Measurements from ENCODE around the gene VCP.

The VCP gene

DNA sequence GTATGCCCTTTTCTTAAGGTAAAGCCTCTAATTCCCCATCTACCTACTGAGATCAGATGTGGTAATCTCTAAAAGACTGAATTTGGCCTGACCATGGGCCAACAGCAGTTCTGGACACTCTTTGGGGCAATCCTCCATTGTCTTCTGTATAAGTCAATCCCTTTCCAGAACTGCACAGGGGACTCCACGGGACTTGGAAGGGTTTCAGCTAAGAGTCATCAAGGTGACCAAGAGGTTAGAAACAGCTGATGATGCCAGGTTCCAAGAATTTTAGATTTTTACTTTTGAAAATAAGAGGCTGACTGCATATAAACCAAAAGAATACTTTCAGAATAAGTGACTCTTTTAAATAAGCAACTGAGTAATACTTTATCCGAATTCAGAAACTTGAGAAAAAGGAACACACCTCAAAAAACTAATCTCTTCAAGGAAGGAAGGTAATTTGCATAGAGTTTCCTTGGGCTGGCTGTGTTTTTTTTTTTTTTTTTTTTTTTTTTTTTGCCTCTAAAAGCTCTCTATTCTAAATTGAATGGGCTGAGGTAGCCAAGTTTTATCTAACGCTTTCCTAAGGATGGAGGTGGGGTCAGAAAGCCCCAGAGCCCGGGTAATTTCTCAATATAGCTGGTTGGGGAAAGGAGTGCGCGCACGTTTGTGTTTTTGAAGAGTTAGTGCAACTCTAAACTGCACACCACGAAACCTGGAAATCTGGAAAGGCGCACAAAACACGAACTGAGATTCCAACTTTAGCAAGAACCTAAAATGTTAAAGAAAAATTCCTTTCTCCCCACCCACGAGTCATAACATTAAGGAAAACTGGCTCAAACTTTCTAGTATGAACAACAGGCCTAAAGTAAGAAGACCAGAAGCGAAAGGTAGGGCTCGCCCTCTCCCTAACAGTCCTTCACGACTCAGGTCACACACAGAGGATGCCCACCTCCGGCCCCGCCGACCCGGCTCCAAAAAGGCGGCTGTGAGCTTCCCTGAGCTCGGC lies 1.3 kb downstream of the VCP start:
- Mint-ChIP-seq H3K27ac (ENCODE audit: low read depth) (peak overlapping the region; percentile 94), H3K36me3 (ENCODE audit: insufficient read depth) (peaks cover 45% of the 10 kb centered on the region), H3K27me3 (no peaks in the 10 kb centered on the region), H3K4me3 (peak overlapping the region; percentile 83), H3K9me3 (no peaks in the 10 kb centered on the region), H3K4me1 (peaks cover 64% of the 10 kb centered on the region)
- DNase-seq (ENCODE audit: low spot score in 2 of 2) (no peak), ATAC-seq (replicated peaks; ENCODE audit: extremely low read depth, poor library complexity, severe bottlenecking) (no peak)

DNA sequence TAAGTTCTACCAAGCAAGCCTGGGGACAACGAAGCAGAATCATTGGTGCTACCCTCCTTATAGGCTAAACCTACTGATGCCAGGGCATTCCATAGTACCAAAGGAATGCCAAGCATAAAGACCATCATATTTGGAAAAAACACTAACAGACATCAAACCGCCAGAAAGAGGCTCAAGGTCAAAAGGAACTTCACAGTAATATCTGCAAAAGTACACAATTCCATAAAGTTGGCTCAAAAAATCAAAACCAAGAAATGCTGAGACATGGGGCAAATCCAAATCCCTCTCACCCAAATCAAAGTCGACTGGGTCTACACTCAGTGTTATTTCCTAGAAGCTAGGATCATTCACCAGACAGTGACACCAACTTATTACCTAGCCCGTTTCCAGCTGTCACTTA lies 3.4 kb downstream of the VCP start:
- peaks cover 64% of the 10 kb centered on the region for H3K36me3 Mint-ChIP-seq (ENCODE audit: insufficient read depth)
- ATAC-seq (replicated peaks; ENCODE audit: extremely low read depth, poor library complexity, severe bottlenecking) (no peak), DNase-seq (ENCODE audit: low spot score in 2 of 2) (no peak)
- peaks cover 60% of the 10 kb centered on the region for H3K4me1 Mint-ChIP-seq
- no peaks in the 10 kb centered on the region for H3K9me3 Mint-ChIP-seq
- no peaks in the 10 kb centered on the region for H3K27me3 Mint-ChIP-seq
- H3K4me3 Mint-ChIP-seq, result peak overlapping the region; percentile 83
- H3K27ac Mint-ChIP-seq (ENCODE audit: low read depth), result peak overlapping the region; percentile 74

DNA sequence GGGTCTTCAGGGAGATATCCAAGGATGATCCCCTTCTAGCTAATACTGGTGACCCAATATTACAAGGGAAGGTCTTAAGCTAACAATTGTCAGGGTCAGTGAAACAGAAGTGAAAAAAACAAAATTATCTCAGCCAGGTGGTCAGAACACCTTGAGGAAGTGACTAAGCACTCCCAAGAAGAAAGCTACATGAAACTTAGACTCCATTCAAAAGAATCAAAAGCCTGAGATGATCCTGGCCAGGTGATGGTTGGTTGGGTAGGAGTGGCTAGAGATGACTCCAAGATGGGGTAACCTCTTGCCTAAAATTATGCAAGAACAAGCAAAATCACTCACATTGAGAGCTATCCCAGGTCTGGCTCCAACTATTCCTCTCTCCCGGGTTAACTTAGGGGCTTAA lies 5.4 kb downstream of the VCP start:
- H3K4me3 Mint-ChIP-seq, result no peak overlapping the region

GRCh38 chr9:35060548-35061207 lies 11.7 kb downstream of the VCP start:
- H3K36me3 Mint-ChIP-seq (ENCODE audit: insufficient read depth), result peaks cover 91% of the 10 kb centered on the region
- no peak overlapping the region for H3K4me3 Mint-ChIP-seq
- no peaks in the 10 kb centered on the region for H3K27me3 Mint-ChIP-seq
- H3K9me3 Mint-ChIP-seq, result no peaks in the 10 kb centered on the region
- peaks cover 12% of the 10 kb centered on the region for H3K4me1 Mint-ChIP-seq
- H3K27ac Mint-ChIP-seq (ENCODE audit: low read depth), result no peak overlapping the region
- DNase-seq (ENCODE audit: low spot score in 2 of 2) (no peak), ATAC-seq (replicated peaks; ENCODE audit: extremely low read depth, poor library complexity, severe bottlenecking) (no peak)

More for the DNA sequence above, 5.4 kb downstream of the VCP start:
- H3K27me3 Mint-ChIP-seq, result no peaks in the 10 kb centered on the region
- DNase-seq (ENCODE audit: low spot score in 2 of 2) (no peak), ATAC-seq (replicated peaks; ENCODE audit: extremely low read depth, poor library complexity, severe bottlenecking) (no peak)
- peaks cover 78% of the 10 kb centered on the region for H3K36me3 Mint-ChIP-seq (ENCODE audit: insufficient read depth)
- no peaks in the 10 kb centered on the region for H3K9me3 Mint-ChIP-seq
- H3K27ac Mint-ChIP-seq (ENCODE audit: low read depth), result no peak overlapping the region
- H3K4me1 Mint-ChIP-seq, result peaks cover 49% of the 10 kb centered on the region

GRCh38 chr9:35059438-35059837 lies 13.0 kb downstream of the VCP start:
- peaks cover 12% of the 10 kb centered on the region for H3K4me1 Mint-ChIP-seq
- no peak for DNase-seq (ENCODE audit: low spot score in 2 of 2)
- no peak for ATAC-seq (replicated peaks; ENCODE audit: extremely low read depth, poor library complexity, severe bottlenecking)
- no peaks in the 10 kb centered on the region for H3K27me3 Mint-ChIP-seq
- no peak overlapping the region for H3K27ac Mint-ChIP-seq (ENCODE audit: low read depth)
- H3K36me3 Mint-ChIP-seq (ENCODE audit: insufficient read depth), result peaks cover 87% of the 10 kb centered on the region
- no peaks in the 10 kb centered on the region for H3K9me3 Mint-ChIP-seq
- H3K4me3 Mint-ChIP-seq, result no peak overlapping the region

- no peak for ATAC-seq (replicated peaks; ENCODE audit: extremely low read depth, poor library complexity, severe bottlenecking)
- H3K9me3 Mint-ChIP-seq, result no peaks in the 10 kb centered on the region
- H3K27ac Mint-ChIP-seq (ENCODE audit: low read depth), result no peak overlapping the region
- H3K27me3 Mint-ChIP-seq, result no peaks in the 10 kb centered on the region
- DNase-seq (ENCODE audit: low spot score in 2 of 2), result no peak
- H3K36me3 Mint-ChIP-seq (ENCODE audit: insufficient read depth), result peaks cover 78% of the 10 kb centered on the region
- no peak overlapping the region for H3K4me3 Mint-ChIP-seq
- peaks cover 12% of the 10 kb centered on the region for H3K4me1 Mint-ChIP-seq
These were observed 15.2 kb downstream of the VCP start for GRCh38 chr9:35057271-35057620.

- Mint-ChIP-seq H3K27ac (ENCODE audit: low read depth) (no peak overlapping the region), H3K27me3 (no peaks in the 10 kb centered on the region), H3K4me1 (peaks cover 12% of the 10 kb centered on the region), H3K36me3 (ENCODE audit: insufficient read depth) (peaks cover 77% of the 10 kb centered on the region), H3K9me3 (no peaks in the 10 kb centered on the region), H3K4me3 (peak overlapping the region; percentile 31)
- DNase-seq (ENCODE audit: low spot score in 2 of 2) (no peak), ATAC-seq (replicated peaks; ENCODE audit: extremely low read depth, poor library complexity, severe bottlenecking) (no peak)
These were observed 15.7 kb downstream of the VCP start for GRCh38 chr9:35056571-35057270.

DNA sequence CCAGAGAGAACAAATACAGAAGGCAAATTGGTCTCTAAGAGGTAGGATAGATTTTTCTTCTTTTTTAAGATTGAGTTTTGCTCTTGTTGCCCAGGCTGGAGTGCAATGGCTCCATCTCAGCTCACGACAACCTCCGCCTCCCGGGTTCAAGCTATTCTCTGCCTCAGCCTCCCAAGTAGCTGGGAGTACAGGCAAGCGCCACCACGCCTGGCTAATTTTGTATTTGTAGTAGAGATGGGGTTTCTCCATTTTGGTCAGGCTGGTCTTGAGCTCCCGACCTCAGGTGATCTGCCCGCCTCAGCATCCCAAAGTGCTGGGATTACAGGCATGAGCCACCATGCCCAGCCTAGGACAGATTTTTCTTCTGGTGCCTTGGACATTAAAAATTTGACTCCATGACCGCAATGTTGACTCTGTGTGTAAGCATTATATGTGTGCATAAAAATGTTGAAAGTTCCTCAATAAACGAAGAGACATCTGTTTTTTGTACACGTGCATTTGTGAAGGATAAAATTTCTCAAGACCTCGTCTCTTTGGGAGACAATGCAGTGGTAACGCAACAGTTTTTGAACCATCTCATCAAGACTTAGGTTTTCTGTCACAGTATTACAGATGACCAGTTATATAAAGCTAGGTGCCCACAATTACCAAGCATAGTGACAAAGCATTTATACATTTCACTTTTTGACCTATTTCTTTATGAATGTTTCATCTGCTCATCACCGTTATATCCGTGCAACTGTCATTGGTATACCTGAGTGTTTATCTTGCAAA lies 17.4 kb downstream of the VCP start:
- ATAC-seq (replicated peaks; ENCODE audit: extremely low read depth, poor library complexity, severe bottlenecking), result no peak
- no peak for DNase-seq (ENCODE audit: low spot score in 2 of 2)
- Mint-ChIP-seq H3K4me1 (peaks cover 13% of the 10 kb centered on the region), H3K27ac (ENCODE audit: low read depth) (no peak overlapping the region), H3K36me3 (ENCODE audit: insufficient read depth) (peaks cover 69% of the 10 kb centered on the region), H3K4me3 (no peak overlapping the region), H3K9me3 (no peaks in the 10 kb centered on the region), H3K27me3 (no peaks in the 10 kb centered on the region)

- no peaks in the 10 kb centered on the region for H3K27me3 Mint-ChIP-seq
- no peak for DNase-seq (ENCODE audit: low spot score in 2 of 2)
- H3K4me1 Mint-ChIP-seq, result peaks cover 13% of the 10 kb centered on the region
- no peak overlapping the region for H3K27ac Mint-ChIP-seq (ENCODE audit: low read depth)
- H3K36me3 Mint-ChIP-seq (ENCODE audit: insufficient read depth), result peaks cover 64% of the 10 kb centered on the region
- H3K4me3 Mint-ChIP-seq, result no peak overlapping the region
- no peak for ATAC-seq (replicated peaks; ENCODE audit: extremely low read depth, poor library complexity, severe bottlenecking)
- H3K9me3 Mint-ChIP-seq, result no peaks in the 10 kb centered on the region
These were observed 18.1 kb downstream of the VCP start for GRCh38 chr9:35054185-35054835.

DNA sequence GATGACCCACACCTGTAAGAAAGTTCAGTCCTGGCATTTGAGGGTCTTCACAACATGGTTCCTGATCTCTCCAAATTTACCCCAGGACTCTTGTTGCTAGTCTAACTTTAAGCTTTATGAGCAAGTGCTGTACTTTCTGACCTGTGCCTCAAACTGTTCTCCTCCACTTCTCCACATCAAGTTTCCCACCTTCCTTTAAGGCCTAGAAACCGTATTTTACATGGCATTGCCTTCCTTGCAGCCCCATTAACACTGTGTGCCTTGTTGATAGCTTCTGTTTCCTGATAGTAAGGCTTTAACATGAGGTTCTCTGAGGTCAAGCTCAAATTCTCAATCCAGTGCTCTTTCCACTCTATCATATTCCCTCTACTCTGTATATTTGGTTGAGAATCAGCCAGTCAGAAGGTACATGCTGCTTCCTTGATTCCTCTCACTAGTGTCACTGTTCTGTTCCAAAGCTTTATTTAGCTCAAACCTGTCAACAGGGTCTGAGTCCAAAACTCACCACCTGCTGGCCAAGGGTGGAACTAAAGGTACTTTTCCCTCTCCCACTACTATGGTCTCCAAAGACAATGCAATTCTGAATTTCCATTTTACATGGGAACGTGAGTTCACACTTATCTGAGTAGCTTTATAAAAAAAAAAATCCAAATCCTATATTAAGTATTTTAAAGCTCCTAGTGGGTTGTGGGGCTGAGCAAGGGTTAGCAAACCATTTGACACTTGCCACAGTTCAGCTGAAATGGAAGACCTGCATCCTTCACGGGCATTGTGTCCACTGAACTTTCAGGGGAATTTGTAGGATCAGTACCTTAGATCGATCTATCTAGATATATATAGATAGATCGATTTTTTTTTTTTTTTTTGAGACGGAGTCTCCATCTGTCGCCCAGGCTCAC lies 21.1 kb downstream of the VCP start:
- Mint-ChIP-seq H3K27me3 (no peaks in the 10 kb centered on the region), H3K4me1 (peaks cover 6% of the 10 kb centered on the region), H3K36me3 (ENCODE audit: insufficient read depth) (peaks cover 48% of the 10 kb centered on the region), H3K27ac (ENCODE audit: low read depth) (no peak overlapping the region), H3K4me3 (no peak overlapping the region), H3K9me3 (no peaks in the 10 kb centered on the region)
- DNase-seq (ENCODE audit: low spot score in 2 of 2) (peak in 1 of 2 donors; percentile 22), ATAC-seq (replicated peaks; ENCODE audit: extremely low read depth, poor library complexity, severe bottlenecking) (no peak)

GRCh38 chr9:35048511-35048910 lies 23.9 kb downstream of the VCP start:
- DNase-seq (ENCODE audit: low spot score in 2 of 2) (no peak), ATAC-seq (replicated peaks; ENCODE audit: extremely low read depth, poor library complexity, severe bottlenecking) (no peak)
- H3K9me3 Mint-ChIP-seq, result no peaks in the 10 kb centered on the region
- no peaks in the 10 kb centered on the region for H3K27me3 Mint-ChIP-seq
- peaks cover 11% of the 10 kb centered on the region for H3K4me1 Mint-ChIP-seq
- H3K4me3 Mint-ChIP-seq, result no peak overlapping the region
- H3K36me3 Mint-ChIP-seq (ENCODE audit: insufficient read depth), result peaks cover 31% of the 10 kb centered on the region
- H3K27ac Mint-ChIP-seq (ENCODE audit: low read depth), result no peak overlapping the region

Data from central memory CD8-positive, alpha-beta T cell (primary cell).